ENCODE measurements around the gene SIRT7. TPM values are rescaled to one million over a fixed set of nuclear protein-coding genes. Genes with fewer than 3 reads are reported as not detected.

Gene SIRT7
- total RNA-seq, 1 donor from 2014 or later: 30.2 TPM

- Mint-ChIP-seq H3K4me1 (ENCODE audit: low read depth, unreplicated experiment) (peaks cover 2% of the 10 kb centered on the region), H3K4me3 (ENCODE audit: unreplicated experiment) (no peak overlapping the region), H3K27me3 (ENCODE audit: low read depth, unreplicated experiment) (peaks cover 16% of the 10 kb centered on the region), H3K9me3 (ENCODE audit: unreplicated experiment) (no peaks in the 10 kb centered on the region), H3K27ac (ENCODE audit: unreplicated experiment) (no peak overlapping the region), H3K36me3 (ENCODE audit: low read depth, unreplicated experiment) (no peaks in the 10 kb centered on the region)
- H3K4me2 ChIP-seq (ENCODE audit: low read length): no peak overlapping the region
- H3K27ac ChIP-seq (ENCODE audit: low read depth, low read length): no peak overlapping the region
- H2AFZ ChIP-seq (ENCODE audit: low read depth, low read length): no peak overlapping the region
- no peaks in the 10 kb centered on the region for H4K20me1 ChIP-seq (ENCODE audit: insufficient read depth, low read length)
- peaks cover 7% of the 10 kb centered on the region for H3K4me1 ChIP-seq (ENCODE audit: insufficient read depth, low read length)
- no peak overlapping the region for H3K4me3 ChIP-seq (ENCODE audit: insufficient read depth, low read depth, low read length)
- peaks cover 31% of the 10 kb centered on the region for H3K27me3 ChIP-seq (ENCODE audit: insufficient read depth, low read length)
- H3K9ac ChIP-seq (ENCODE audit: low read length): no peak overlapping the region
- FAIRE-seq: no peak
- H3K79me2 ChIP-seq (ENCODE audit: insufficient read depth, low read length): no peaks in the 10 kb centered on the region
- DNase-seq (ENCODE audit: low read depth): no peak
- TF ChIP-seq EZH2 (IDR thresholded peaks at IDR 0.05; ENCODE audit: insufficient read depth, low read length) (no peak), CTCF (IDR thresholded peaks at IDR 0.05; ENCODE audit: insufficient read depth, low read depth, low read length) (no peak)
- no peaks in the 10 kb centered on the region for H3K9me3 ChIP-seq (ENCODE audit: insufficient read depth, low read depth, low read length)
- H3K36me3 ChIP-seq (ENCODE audit: insufficient read depth, low read length): no peaks in the 10 kb centered on the region
Measured at GRCh38 chr17:81966343-81967243, 48.6 kb upstream of the SIRT7 start.

GRCh38 chr17:81964081-81964849 lies 46.3 kb upstream of the SIRT7 start:
- Mint-ChIP-seq H3K4me3 (ENCODE audit: unreplicated experiment) (no peak overlapping the region), H3K27me3 (ENCODE audit: low read depth, unreplicated experiment) (peaks cover 12% of the 10 kb centered on the region), H3K4me1 (ENCODE audit: low read depth, unreplicated experiment) (peaks cover 2% of the 10 kb centered on the region), H3K9me3 (ENCODE audit: unreplicated experiment) (no peaks in the 10 kb centered on the region), H3K27ac (ENCODE audit: unreplicated experiment) (no peak overlapping the region), H3K36me3 (ENCODE audit: low read depth, unreplicated experiment) (no peaks in the 10 kb centered on the region)
- Histone ChIP-seq H3K36me3 (ENCODE audit: insufficient read depth, low read length) (no peaks in the 10 kb centered on the region), H3K27ac (ENCODE audit: low read depth, low read length) (no peak overlapping the region), H2AFZ (ENCODE audit: low read depth, low read length) (no peak overlapping the region), H3K27me3 (ENCODE audit: insufficient read depth, low read length) (peaks cover 37% of the 10 kb centered on the region), H4K20me1 (ENCODE audit: insufficient read depth, low read length) (no peaks in the 10 kb centered on the region), H3K4me1 (ENCODE audit: insufficient read depth, low read length) (peaks cover 7% of the 10 kb centered on the region), H3K79me2 (ENCODE audit: insufficient read depth, low read length) (no peaks in the 10 kb centered on the region), H3K4me3 (ENCODE audit: insufficient read depth, low read depth, low read length) (no peak overlapping the region), H3K4me2 (ENCODE audit: low read length) (no peak overlapping the region), H3K9me3 (ENCODE audit: insufficient read depth, low read depth, low read length) (no peaks in the 10 kb centered on the region), H3K9ac (ENCODE audit: low read length) (no peak overlapping the region)
- FAIRE-seq (no peak), DNase-seq (ENCODE audit: low read depth) (no peak)
- TF ChIP-seq EZH2 (IDR thresholded peaks at IDR 0.05; ENCODE audit: insufficient read depth, low read length): no peak
- TF ChIP-seq CTCF (IDR thresholded peaks at IDR 0.05; ENCODE audit: insufficient read depth, low read depth, low read length): no peak
